Caco-2 (cell line): ENCODE results near the gene DAD1. TPM values are rescaled to one million over a fixed set of nuclear protein-coding genes. Genes with fewer than 3 reads are reported as not detected.

ENCODE experiments used
- BruUV-seq: library from RNA; stranded (reverse); fragments of 400-500 nt; replicated peaks from 2 replicates; lab custom pipeline; 2021; lab: Mats Ljungman, UMichigan
- CTCF ChIA-PET: fragments of 300-600 bp; sonication (Branson Sonifier 250); formaldehyde crosslinking; loops from one replicate; lab custom pipeline; 2022; ENCODE audit warnings: antibody characterized with exemption; lab: Charles Lee
- POLR2A ChIA-PET: fragments of 300-600 bp; sonication (Branson Sonifier 250); formaldehyde crosslinking; loops from one replicate; lab custom pipeline; 2022; ENCODE audit warnings: antibody characterized with exemption; lab: Charles Lee
- DNase-seq, 2 experiments: peaks; one replicate each; pipeline versions ENCODE4 v3.0.0 to v3.0.0-alpha.2; 2020 to 2022
- H3K27me3 ChIP-seq: replicated peaks from 2 replicates; pipeline ENCODE4 v1.6.0; 2011; ENCODE audit warnings: low read length; ENCODE audit not compliant: control insufficient read depth, insufficient read depth
- H3K36me3 ChIP-seq: 2 replicates; pipeline ENCODE4 v1.5.1; 2011; ENCODE audit warnings: low read length; ENCODE audit not compliant: control insufficient read depth, insufficient read depth
- H3K4me1 ChIP-seq: fragments of 250-450 bp; sonication (Bioruptor Pico); 2 replicates; pipeline ENCODE4 v1.5.1; 2020; ENCODE audit warnings: mild to moderate bottlenecking
- H3K4me3 ChIP-seq: 2 replicates; pipeline ENCODE4 v1.5.1; 2011; ENCODE audit warnings: low read depth, mild to moderate bottlenecking, control low read depth, low read length
- H3K9me3 ChIP-seq: fragments of 250-450 bp; sonication (Bioruptor Pico); 2 replicates; pipeline ENCODE4 v1.5.1; 2020; ENCODE audit warnings: mild to moderate bottlenecking, moderate library complexity
- H3K27ac Mint-ChIP-seq: one replicate; pipeline ENCODE4 v1.8.0; 2022; ENCODE audit warnings: mixed read lengths; ENCODE audit not compliant: unreplicated experiment
- H3K27me3 Mint-ChIP-seq: one replicate; pipeline ENCODE4 v1.8.0; 2022; ENCODE audit warnings: mixed read lengths; ENCODE audit not compliant: insufficient read depth, unreplicated experiment
- H3K36me3 Mint-ChIP-seq: one replicate; pipeline ENCODE4 v1.8.0; 2022; ENCODE audit warnings: mild to moderate bottlenecking, mixed read lengths; ENCODE audit not compliant: insufficient read depth, unreplicated experiment
- H3K4me1 Mint-ChIP-seq: one replicate; pipeline ENCODE4 v1.8.0; 2022; ENCODE audit warnings: low read depth, mixed read lengths; ENCODE audit not compliant: unreplicated experiment
- H3K4me3 Mint-ChIP-seq: one replicate; pipeline ENCODE4 v1.8.0; 2022; ENCODE audit warnings: mild to moderate bottlenecking, moderate library complexity, mixed read lengths; ENCODE audit not compliant: unreplicated experiment
- H3K9me3 Mint-ChIP-seq: one replicate; pipeline ENCODE4 v1.8.0; 2022; ENCODE audit warnings: mixed read lengths; ENCODE audit not compliant: unreplicated experiment
- intact Hi-C: fragments of 100-400 bp; cut with micrococcal nuclease; formaldehyde crosslinking; loops from one replicate; pipeline ENCODE4 v1.10.0; 2022; ENCODE audit not compliant: unreplicated experiment
- total RNA-seq: library from RNA; stranded (reverse); gene quantifications from 2 replicates; pipeline ENCODE4 v1.2.3, GENCODE V29; 2022
- TF ChIP-seq, protein P1 (sequence below), 2 experiments: fragments of 200-600 bp in 1 of 2; IDR thresholded peaks; 1 replicate in 1 of 2; 2 replicates in 1 of 2; pipeline versions ENCODE4 v1.5.1 to v1.8.0; 2011 to 2022; ENCODE audit warnings: antibody characterized with exemption in 1 of 2, control low read depth in 1 of 2, inconsistent platforms in 1 of 2, low read depth in 1 of 2, low read length in 1 of 2, mild to moderate bottlenecking in 1 of 2, moderate library complexity in 1 of 2; ENCODE audit not compliant: insufficient read depth in 1 of 2, severe bottlenecking in 1 of 2, unreplicated experiment in 1 of 2

DAD1 gene
- total RNA-seq, 1 experiment from 2014 or later, result 160 TPM

DNA sequence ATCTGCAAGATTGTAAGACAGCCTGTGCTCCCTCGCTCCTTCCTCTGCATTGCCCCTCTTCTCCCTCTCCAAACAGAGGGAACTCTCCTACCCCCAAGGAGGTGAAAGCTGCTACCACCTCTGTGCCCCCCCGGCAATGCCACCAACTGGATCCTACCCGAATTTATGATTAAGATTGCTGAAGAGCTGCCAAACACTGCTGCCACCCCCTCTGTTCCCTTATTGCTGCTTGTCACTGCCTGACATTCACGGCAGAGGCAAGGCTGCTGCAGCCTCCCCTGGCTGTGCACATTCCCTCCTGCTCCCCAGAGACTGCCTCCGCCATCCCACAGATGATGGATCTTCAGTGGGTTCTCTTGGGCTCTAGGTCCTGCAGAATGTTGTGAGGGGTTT is 37.4 kb downstream of the DAD1 start:
- Histone ChIP-seq H3K4me1 (peaks cover 30% of the 10 kb centered on the region), H3K27me3 (no peaks in the 10 kb centered on the region), H3K4me3 (no peak overlapping the region), H3K36me3 (no peaks in the 10 kb centered on the region), H3K9me3 (no peaks in the 10 kb centered on the region)
- Mint-ChIP-seq H3K4me3 (no peak overlapping the region), H3K36me3 (peaks cover 6% of the 10 kb centered on the region), H3K4me1 (peaks cover 20% of the 10 kb centered on the region), H3K27me3 (no peaks in the 10 kb centered on the region), H3K27ac (peak overlapping the region; percentile 23), H3K9me3 (no peaks in the 10 kb centered on the region)
- intact Hi-C loops, result loop anchor here (10.0 kb wide), 1 partner anchor 237 kb away; no protein-coding TSS in a partner anchor
- ChIA-PET CTCF (interaction anchor here (2.1 kb wide), 1 partner anchor 19 kb away, joined by 11 read pairs; no protein-coding TSS in a partner anchor), POLR2A (no interaction called here)
- TF ChIP-seq, protein P1, sequence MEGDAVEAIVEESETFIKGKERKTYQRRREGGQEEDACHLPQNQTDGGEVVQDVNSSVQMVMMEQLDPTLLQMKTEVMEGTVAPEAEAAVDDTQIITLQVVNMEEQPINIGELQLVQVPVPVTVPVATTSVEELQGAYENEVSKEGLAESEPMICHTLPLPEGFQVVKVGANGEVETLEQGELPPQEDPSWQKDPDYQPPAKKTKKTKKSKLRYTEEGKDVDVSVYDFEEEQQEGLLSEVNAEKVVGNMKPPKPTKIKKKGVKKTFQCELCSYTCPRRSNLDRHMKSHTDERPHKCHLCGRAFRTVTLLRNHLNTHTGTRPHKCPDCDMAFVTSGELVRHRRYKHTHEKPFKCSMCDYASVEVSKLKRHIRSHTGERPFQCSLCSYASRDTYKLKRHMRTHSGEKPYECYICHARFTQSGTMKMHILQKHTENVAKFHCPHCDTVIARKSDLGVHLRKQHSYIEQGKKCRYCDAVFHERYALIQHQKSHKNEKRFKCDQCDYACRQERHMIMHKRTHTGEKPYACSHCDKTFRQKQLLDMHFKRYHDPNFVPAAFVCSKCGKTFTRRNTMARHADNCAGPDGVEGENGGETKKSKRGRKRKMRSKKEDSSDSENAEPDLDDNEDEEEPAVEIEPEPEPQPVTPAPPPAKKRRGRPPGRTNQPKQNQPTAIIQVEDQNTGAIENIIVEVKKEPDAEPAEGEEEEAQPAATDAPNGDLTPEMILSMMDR (IDR thresholded peaks at IDR 0.05; ENCODE audit: insufficient read depth in 1 of 2, low read depth in 1 of 2, low read length in 1 of 2, severe bottlenecking in 1 of 2, unreplicated experiment in 1 of 2), result no peak
- DNase-seq, result no peak
- no TSS peak for BruUV-seq

DNA sequence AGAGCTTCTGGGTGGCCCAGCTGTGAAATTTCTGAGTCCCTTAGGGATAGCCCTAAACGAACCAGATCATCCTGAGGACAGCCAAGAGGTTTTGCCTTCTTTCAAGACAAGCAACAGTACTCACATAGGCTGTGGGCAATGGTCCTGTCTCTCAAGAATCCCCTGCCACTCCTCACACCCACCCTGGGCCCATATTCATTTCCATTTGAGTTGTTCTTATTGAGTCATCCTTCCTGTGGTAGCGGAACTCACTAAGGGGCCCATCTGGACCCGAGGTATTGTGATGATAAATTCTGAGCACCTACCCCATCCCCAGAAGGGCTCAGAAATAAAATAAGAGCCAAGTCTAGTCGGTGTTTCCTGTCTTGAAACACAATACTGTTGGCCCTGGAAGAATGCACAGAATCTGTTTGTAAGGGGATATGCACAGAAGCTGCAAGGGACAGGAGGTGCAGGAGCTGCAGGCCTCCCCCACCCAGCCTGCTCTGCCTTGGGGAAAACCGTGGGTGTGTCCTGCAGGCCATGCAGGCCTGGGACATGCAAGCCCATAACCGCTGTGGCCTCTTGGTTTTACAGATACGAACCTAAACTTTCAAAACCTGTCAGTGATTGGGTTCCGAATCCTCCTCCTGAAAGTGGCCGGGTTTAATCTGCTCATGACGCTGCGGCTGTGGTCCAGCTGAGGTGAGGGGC is 38.9 kb downstream of the DAD1 start:
- Histone ChIP-seq H3K36me3 (no peaks in the 10 kb centered on the region), H3K27me3 (no peaks in the 10 kb centered on the region), H3K4me1 (peaks cover 33% of the 10 kb centered on the region), H3K9me3 (no peaks in the 10 kb centered on the region), H3K4me3 (no peak overlapping the region)
- ChIA-PET CTCF (interaction anchor here (1.2 kb wide), 1 partner anchor 20 kb away, joined by 3 read pairs; no protein-coding TSS in a partner anchor), POLR2A (no interaction called here)
- peak overlapping the region; percentile 94 for H3K27ac Mint-ChIP-seq
- intact Hi-C loops, result loop anchor here (1.0 to 10.0 kb wide), 2 partner anchors 158 to 235 kb away; no protein-coding TSS in a partner anchor
- H3K4me1 Mint-ChIP-seq, result peaks cover 20% of the 10 kb centered on the region
- DNase-seq, result no peak
- TF ChIP-seq, protein P1 (IDR thresholded peaks at IDR 0.05; ENCODE audit: insufficient read depth in 1 of 2, low read depth in 1 of 2, low read length in 1 of 2, severe bottlenecking in 1 of 2, unreplicated experiment in 1 of 2), result no peak
- no peaks in the 10 kb centered on the region for H3K27me3 Mint-ChIP-seq
- no TSS peak for BruUV-seq
- H3K9me3 Mint-ChIP-seq, result no peaks in the 10 kb centered on the region
- H3K4me3 Mint-ChIP-seq, result no peak overlapping the region
- peaks cover 10% of the 10 kb centered on the region for H3K36me3 Mint-ChIP-seq

DNA sequence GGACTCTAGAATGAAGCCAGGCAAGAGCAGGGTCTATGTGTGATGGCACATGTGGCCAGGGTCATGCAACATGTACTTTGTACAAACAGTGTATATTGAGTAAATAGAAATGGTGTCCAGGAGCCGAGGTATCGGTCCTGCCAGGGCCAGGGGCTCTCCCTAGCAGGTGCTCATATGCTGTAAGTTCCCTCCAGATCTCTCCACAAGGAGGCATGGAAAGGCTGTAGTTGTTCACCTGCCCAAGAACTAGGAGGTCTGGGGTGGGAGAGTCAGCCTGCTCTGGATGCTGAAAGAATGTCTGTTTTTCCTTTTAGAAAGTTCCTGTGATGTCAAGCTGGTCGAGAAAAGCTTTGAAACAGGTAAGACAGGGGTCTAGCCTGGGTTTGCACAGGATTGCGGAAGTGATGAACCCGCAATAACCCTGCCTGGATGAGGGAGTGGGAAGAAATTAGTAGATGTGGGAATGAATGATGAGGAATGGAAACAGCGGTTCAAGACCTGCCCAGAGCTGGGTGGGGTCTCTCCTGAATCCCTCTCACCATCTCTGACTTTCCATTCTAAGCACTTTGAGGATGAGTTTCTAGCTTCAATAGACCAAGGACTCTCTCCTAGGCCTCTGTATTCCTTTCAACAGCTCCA is 39.6 kb downstream of the DAD1 start:
- peak overlapping the region; percentile 94 for H3K27ac Mint-ChIP-seq
- Histone ChIP-seq H3K27me3 (no peaks in the 10 kb centered on the region), H3K36me3 (no peaks in the 10 kb centered on the region), H3K9me3 (no peaks in the 10 kb centered on the region), H3K4me1 (peaks cover 33% of the 10 kb centered on the region), H3K4me3 (no peak overlapping the region)
- H3K36me3 Mint-ChIP-seq, result peaks cover 12% of the 10 kb centered on the region
- no peaks in the 10 kb centered on the region for H3K9me3 Mint-ChIP-seq
- intact Hi-C loops, result no loop called here
- TF ChIP-seq, protein P1 (IDR thresholded peaks at IDR 0.05; ENCODE audit: insufficient read depth in 1 of 2, low read depth in 1 of 2, low read length in 1 of 2, severe bottlenecking in 1 of 2, unreplicated experiment in 1 of 2), result no peak
- CTCF ChIA-PET, result no interaction called here
- no peak for DNase-seq
- no TSS peak for BruUV-seq
- peaks cover 20% of the 10 kb centered on the region for H3K4me1 Mint-ChIP-seq
- H3K4me3 Mint-ChIP-seq, result no peak overlapping the region
- POLR2A ChIA-PET, result no interaction called here
- H3K27me3 Mint-ChIP-seq, result no peaks in the 10 kb centered on the region
